Suprapubic skin (tissue), 4 donors: ENCODE measurements around the gene PTPRJ.

ENCODE experiments used
- CTCF ChIP-seq, 2 donors: fragments of 200-600 bp in 1 of 2; fragments of 450-650 bp in 1 of 2; sonication (generic) in 1 of 2; IDR thresholded peaks; one replicate each; pipeline ENCODE4 v1.5.1; 2016 to 2019; ENCODE audit warnings: antibody characterized with exemption in 2 of 2, mild to moderate bottlenecking in 1 of 2, moderate library complexity in 1 of 2
- EP300 ChIP-seq: sonication (generic); formaldehyde crosslinking; IDR thresholded peaks from one replicate; pipeline ENCODE4 v1.6.1; 2017; ENCODE audit warnings: antibody characterized with exemption
- POLR2A ChIP-seq, 2 donors: fragments of 450-650 bp; IDR thresholded peaks; one replicate each; pipeline ENCODE4 v1.6.1; 2017; ENCODE audit warnings: antibody characterized with exemption in 2 of 2, mild to moderate bottlenecking in 2 of 2, moderate library complexity in 2 of 2
- POLR2AphosphoS5 ChIP-seq, 3 donors: sonication (generic); formaldehyde crosslinking; IDR thresholded peaks; one replicate each; pipeline ENCODE4 v1.6.1; 2017; ENCODE audit warnings: antibody characterized with exemption in 3 of 3

GRCh38 chr11:47960015-47960414 lies 20.3 kb upstream of the PTPRJ start:
- TF ChIP-seq CTCF (IDR thresholded peaks at IDR 0.05), result no peak
- TF ChIP-seq POLR2AphosphoS5 (IDR thresholded peaks at IDR 0.05), result no peak
- no peak for TF ChIP-seq POLR2A (IDR thresholded peaks at IDR 0.05)
- TF ChIP-seq EP300, result no peak
